Endothelial cell of umbilical vein (primary cell): Measurements from ENCODE around the gene CCL13. TPM values are rescaled to one million over a fixed set of nuclear protein-coding genes. Genes with fewer than 3 reads are reported as not detected.

Experiments
- BruUV-seq: library from RNA; stranded (reverse); fragments of 400-500 nt; replicated peaks from 2 replicates; lab custom pipeline; 2021; lab: Mats Ljungman, UMichigan
- CTCF ChIA-PET: fragments of 300-600, 350-600 bp; sonication (Branson Sonifier 250); formaldehyde crosslinking; loops from one replicate; lab custom pipeline; 2021; ENCODE audit warnings: antibody characterized with exemption, inconsistent platforms; lab: Charles Lee
- POLR2A ChIA-PET: fragments of 300-600, 350-600 bp; sonication (Branson Sonifier 250); formaldehyde crosslinking; loops from one replicate; lab custom pipeline; 2021; ENCODE audit warnings: antibody characterized with exemption, inconsistent platforms; lab: Charles Lee
- DNase-seq: peaks from one replicate; pipeline ENCODE4 v3.0.0-alpha.2; 2011; ENCODE audit warnings: low read depth, low spot score
- FAIRE-seq: peaks from 2 replicates; lab custom pipeline; 2011; peaks lifted over from hg19 to GRCh38; lab: Jason Lieb, UNC
- H2AFZ ChIP-seq: 2 replicates; pipeline ENCODE4 v1.6.0; 2012; ENCODE audit warnings: low read depth, low read length, control low read depth, inconsistent platforms
- H3K27ac ChIP-seq: 2 replicates; pipeline ENCODE4 v1.5.1; 2011; ENCODE audit warnings: low read depth, mild to moderate bottlenecking, control low read depth, low read length, moderate library complexity; ENCODE audit not compliant: insufficient read depth
- H3K27me3 ChIP-seq, 2 experiments: 2 replicates each; pipeline versions ENCODE4 v1.6.0 to v1.6.1; 2011; ENCODE audit warnings: low read length in 2 of 2, mixed read lengths in 1 of 2; ENCODE audit not compliant: control insufficient read depth in 2 of 2, insufficient read depth in 2 of 2
- H3K36me3 ChIP-seq, 2 experiments: 2 replicates in 1 of 2; 3 replicates in 1 of 2; pipeline ENCODE4 v1.5.1; 2011; ENCODE audit warnings: low read length in 2 of 2, mild to moderate bottlenecking in 1 of 2, moderate library complexity in 1 of 2; ENCODE audit not compliant: control insufficient read depth in 2 of 2, insufficient read depth in 2 of 2; ENCODE audit errors: extremely low read depth in 1 of 2
- H3K4me1 ChIP-seq: 3 replicates; pipeline ENCODE4 v1.5.1; 2011; ENCODE audit warnings: mild to moderate bottlenecking, low read length; ENCODE audit not compliant: control insufficient read depth, insufficient read depth; ENCODE audit errors: extremely low read depth
- H3K4me2 ChIP-seq: 2 replicates; pipeline ENCODE4 v1.6.1; 2011; ENCODE audit warnings: low read length, control low read depth, mixed read lengths; ENCODE audit not compliant: insufficient read depth
- H3K4me3 ChIP-seq, 3 experiments: fragments of 200-600 bp in 1 of 3; sonication (generic), shearing (Covaris generic) in 1 of 3; replicated peaks in 1 of 3; 2 replicates each; pipeline ENCODE4 v1.5.1; 2011 to 2016; ENCODE audit warnings: control low read depth in 3 of 3, low read length in 3 of 3, mild to moderate bottlenecking in 2 of 3, inconsistent platforms in 1 of 3, low read depth in 1 of 3, moderate library complexity in 1 of 3; ENCODE audit not compliant: insufficient read depth in 1 of 3
- H3K79me2 ChIP-seq: 2 replicates; pipeline ENCODE4 v1.6.0; 2012; ENCODE audit warnings: low read length, inconsistent platforms; ENCODE audit not compliant: control insufficient read depth, insufficient read depth
- H3K9ac ChIP-seq: replicated peaks from 2 replicates; pipeline ENCODE3; 2011; ENCODE audit warnings: low read length, control low read depth; ENCODE audit not compliant: insufficient read depth; ENCODE audit errors: extremely low read depth
- H3K9me1 ChIP-seq: replicated peaks from 3 replicates; pipeline ENCODE4 v1.6.0; 2011; ENCODE audit warnings: mild to moderate bottlenecking, low read length; ENCODE audit not compliant: control insufficient read depth, insufficient read depth; ENCODE audit errors: extremely low read depth
- H3K9me3 ChIP-seq: replicated peaks from 2 replicates; pipeline ENCODE4 v1.5.1; 2012; ENCODE audit warnings: low read length, inconsistent platforms; ENCODE audit not compliant: control insufficient read depth, insufficient read depth
- H4K20me1 ChIP-seq: replicated peaks from 2 replicates; pipeline ENCODE3; 2011; ENCODE audit warnings: mild to moderate bottlenecking, low read length; ENCODE audit not compliant: control insufficient read depth, insufficient read depth; ENCODE audit errors: extremely low read depth
- CTCF ChIP-seq, 2 donors: IDR thresholded peaks; 1 replicate in 1 of 2; 2 replicates in 1 of 2; pipeline ENCODE4 v1.5.1; 2011; ENCODE audit warnings: low read length in 2 of 2, mild to moderate bottlenecking in 2 of 2, moderate library complexity in 2 of 2, control low read depth in 1 of 2, inconsistent platforms in 1 of 2, low read depth in 1 of 2; ENCODE audit not compliant: insufficient read depth in 1 of 2; ENCODE audit errors: extremely low read depth in 1 of 2
- EZH2 ChIP-seq: IDR thresholded peaks from 2 replicates; pipeline ENCODE4 v1.6.1; 2012; ENCODE audit warnings: borderline replicate concordance, low read depth, mild to moderate bottlenecking, moderate library complexity, low read length, inconsistent platforms; ENCODE audit not compliant: severe bottlenecking
- FOS ChIP-seq: IDR thresholded peaks from 2 replicates; pipeline ENCODE4 v1.6.1; 2011; ENCODE audit warnings: mild to moderate bottlenecking, low read length, moderate library complexity, borderline replicate concordance; ENCODE audit not compliant: insufficient read depth
- GATA2 ChIP-seq: IDR thresholded peaks from 2 replicates; pipeline ENCODE4 v1.7.0; 2011; ENCODE audit warnings: low read depth, mild to moderate bottlenecking, moderate library complexity, mixed read lengths, low read length; ENCODE audit not compliant: insufficient read length, insufficient read depth
- JUN ChIP-seq: IDR thresholded peaks from 2 replicates; pipeline ENCODE4 v1.6.1; 2011; ENCODE audit warnings: borderline replicate concordance, low read depth; ENCODE audit not compliant: insufficient read length, insufficient read depth
- MYC ChIP-seq: IDR thresholded peaks from one replicate; pipeline ENCODE4 v1.6.1; 2011; ENCODE audit warnings: mild to moderate bottlenecking, low read depth, low read length
- POLR2A ChIP-seq: IDR thresholded peaks from 2 replicates; pipeline ENCODE4 v1.6.1; 2012; ENCODE audit warnings: low read depth, mild to moderate bottlenecking, control low read depth, low read length
- POLR2AphosphoS5 ChIP-seq: IDR thresholded peaks from 2 replicates; pipeline ENCODE4 v1.6.1; 2012; ENCODE audit warnings: low read depth, mild to moderate bottlenecking, control low read depth, low read length, moderate library complexity; ENCODE audit not compliant: insufficient read depth
- dilution Hi-C: fragments of 300-500 bp; cut with MboI; formaldehyde crosslinking; loops from one replicate; pipeline ENCODE4 v1.15.0; 2019; ENCODE audit warnings: low sequenced_read_pairs; ENCODE audit not compliant: extremely low pct_ligation_motif_present
- intact Hi-C: fragments of 100-400 bp; cut with micrococcal nuclease; formaldehyde crosslinking; loops from one replicate; pipeline ENCODE4 v1.10.0; 2022
- polyA plus RNA-seq, 4 experiments: library from polyadenylated mRNA; depleted of rRNA in 3 of 4; stranded (reverse) in 3 of 4; unstranded in 1 of 4; fragments of >200 nt; gene quantifications; 2 replicates each; pipeline versions ENCODE4 v1.2.1 to v1.2.3, GENCODE V29; 2011 to 2012; ENCODE audit warnings: missing spikeins in 1 of 4
- total RNA-seq: library from RNA; stranded (reverse); gene quantifications from 2 replicates; pipeline ENCODE4 v1.2.3, GENCODE V29; 2021
- TF ChIP-seq, protein P1 (sequence below): IDR thresholded peaks from 2 replicates; pipeline ENCODE4 v1.6.1; 2011; ENCODE audit not compliant: insufficient read depth, insufficient read length

CCL13 gene
- total and polyA plus RNA-seq, 2 donors (not counting 3 experiments of a cell fraction or from before 2014, with no cell fraction given), result not detected

- Histone ChIP-seq H3K27me3 (peaks cover 0 to 2% of the 10 kb centered on the region in 2 experiments), H3K36me3 (no peaks in the 10 kb centered on the region), H4K20me1 (no peaks in the 10 kb centered on the region), H3K9me1 (no peaks in the 10 kb centered on the region), H2AFZ (no peak overlapping the region), H3K4me2 (no peak overlapping the region), H3K4me1 (peaks cover 2% of the 10 kb centered on the region), H3K79me2 (no peaks in the 10 kb centered on the region), H3K4me3 (no peak overlapping the region), H3K27ac (no peak overlapping the region), H3K9ac (no peak overlapping the region), H3K9me3 (no peaks in the 10 kb centered on the region)
- no peak for FAIRE-seq
- no peak for DNase-seq
- intact Hi-C loops (loop anchor here (1.0 kb wide), 6 partner anchors 54 to 581 kb away; no protein-coding TSS in a partner anchor), dilution Hi-C loops (no loop called here)
- ChIA-PET CTCF (interaction anchor here (0.6 to 13.6 kb wide), 67 partner anchors 10 to 1363 kb away, joined by 3 to 561 read pairs (median 7); partner anchors contain the start of genes CCL2 and CCL7), POLR2A (interaction anchor here (0.9 to 1.3 kb wide), 4 partner anchors 125 to 178 kb away, joined by 3 to 9 read pairs (median 4); no protein-coding TSS in a partner anchor)
- TF ChIP-seq POLR2AphosphoS5, result no peak
- no peak for TF ChIP-seq JUN
- TF ChIP-seq FOS, result no peak
- no peak for TF ChIP-seq MYC
- TF ChIP-seq EZH2, result no peak
- TF ChIP-seq POLR2A, result no peak
- no peak for TF ChIP-seq GATA2
- TF ChIP-seq CTCF (IDR thresholded peaks at IDR 0.05; ENCODE audit: extremely low read depth in 1 of 2, insufficient read depth in 1 of 2, low read depth in 1 of 2, low read length in 2 of 2), result no peak
- TF ChIP-seq, protein P1, sequence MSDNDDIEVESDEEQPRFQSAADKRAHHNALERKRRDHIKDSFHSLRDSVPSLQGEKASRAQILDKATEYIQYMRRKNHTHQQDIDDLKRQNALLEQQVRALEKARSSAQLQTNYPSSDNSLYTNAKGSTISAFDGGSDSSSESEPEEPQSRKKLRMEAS, result no peak
- no TSS peak for BruUV-seq
Observed at GRCh38 chr17:34360601-34361270, 4.5 kb downstream of the CCL13 start.
